GM06990 (cell line): ENCODE results near the gene DROSHA.

ENCODE experiments used
- DNase-seq: peaks from one replicate; pipeline ENCODE4 v3.0.0-alpha.2; 2011; ENCODE audit not compliant: insufficient read length; ENCODE audit errors: extremely low read depth
- H3K27me3 ChIP-seq: replicated peaks from 2 replicates; pipeline ENCODE4 v1.6.0; 2011; ENCODE audit warnings: low read length; ENCODE audit not compliant: control insufficient read depth, insufficient read depth
- H3K36me3 ChIP-seq: 2 replicates; pipeline ENCODE4 v1.5.1; 2011; ENCODE audit warnings: low read length; ENCODE audit not compliant: control insufficient read depth, insufficient read depth
- H3K4me3 ChIP-seq: replicated peaks from 2 replicates; pipeline ENCODE4 v1.5.1; 2011; ENCODE audit warnings: low read depth, mild to moderate bottlenecking, control low read depth, low read length
- TF ChIP-seq, protein P1 (sequence below): IDR thresholded peaks from 2 replicates; pipeline ENCODE4 v1.5.1; 2011; ENCODE audit warnings: low read length, control low read depth, mild to moderate bottlenecking, inconsistent platforms; ENCODE audit not compliant: insufficient read depth, poor library complexity, severe bottlenecking

The DROSHA gene

DNA sequence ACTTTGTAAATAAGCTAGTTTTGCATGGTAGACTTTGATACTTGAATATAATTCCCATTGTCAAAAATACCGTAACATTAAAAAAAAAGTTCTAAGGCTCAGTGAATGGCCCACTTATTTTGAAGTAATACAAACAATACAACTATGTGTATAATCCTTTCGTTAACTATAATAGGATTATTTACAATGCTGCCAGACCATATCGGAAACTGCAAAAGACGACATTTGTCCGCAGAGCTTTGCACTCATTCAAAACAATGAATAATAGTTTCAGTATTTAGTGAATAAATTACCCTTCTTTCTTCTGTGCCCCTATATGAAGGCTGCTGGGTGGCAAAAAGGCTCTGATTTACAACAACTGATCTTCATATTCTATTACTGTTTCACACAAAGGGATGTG, 121.8 kb downstream of the DROSHA start:
- Histone ChIP-seq H3K27me3 (no peaks in the 10 kb centered on the region), H3K4me3 (no peak overlapping the region), H3K36me3 (peaks cover 9% of the 10 kb centered on the region)
- TF ChIP-seq, protein P1, sequence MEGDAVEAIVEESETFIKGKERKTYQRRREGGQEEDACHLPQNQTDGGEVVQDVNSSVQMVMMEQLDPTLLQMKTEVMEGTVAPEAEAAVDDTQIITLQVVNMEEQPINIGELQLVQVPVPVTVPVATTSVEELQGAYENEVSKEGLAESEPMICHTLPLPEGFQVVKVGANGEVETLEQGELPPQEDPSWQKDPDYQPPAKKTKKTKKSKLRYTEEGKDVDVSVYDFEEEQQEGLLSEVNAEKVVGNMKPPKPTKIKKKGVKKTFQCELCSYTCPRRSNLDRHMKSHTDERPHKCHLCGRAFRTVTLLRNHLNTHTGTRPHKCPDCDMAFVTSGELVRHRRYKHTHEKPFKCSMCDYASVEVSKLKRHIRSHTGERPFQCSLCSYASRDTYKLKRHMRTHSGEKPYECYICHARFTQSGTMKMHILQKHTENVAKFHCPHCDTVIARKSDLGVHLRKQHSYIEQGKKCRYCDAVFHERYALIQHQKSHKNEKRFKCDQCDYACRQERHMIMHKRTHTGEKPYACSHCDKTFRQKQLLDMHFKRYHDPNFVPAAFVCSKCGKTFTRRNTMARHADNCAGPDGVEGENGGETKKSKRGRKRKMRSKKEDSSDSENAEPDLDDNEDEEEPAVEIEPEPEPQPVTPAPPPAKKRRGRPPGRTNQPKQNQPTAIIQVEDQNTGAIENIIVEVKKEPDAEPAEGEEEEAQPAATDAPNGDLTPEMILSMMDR: no peak
- DNase-seq: no peak

DNA sequence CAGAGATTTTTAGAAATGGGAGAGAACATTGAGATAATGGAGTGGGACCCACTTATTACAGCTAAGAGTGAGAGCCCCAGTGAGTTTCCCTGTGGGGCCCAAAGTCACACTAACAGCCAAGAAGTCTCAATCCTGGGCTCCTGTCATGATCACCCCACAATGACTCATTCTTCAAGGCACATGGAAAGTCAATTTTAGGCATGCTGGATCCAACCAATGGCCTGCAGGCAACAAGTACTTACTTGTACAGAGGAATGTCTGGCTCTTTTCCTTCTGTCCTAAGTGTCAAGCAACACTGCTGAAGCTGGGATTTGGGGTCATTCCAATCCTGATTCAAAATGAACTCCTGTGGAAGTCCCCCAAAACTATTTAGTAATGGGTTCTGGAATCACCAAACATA, 123.1 kb downstream of the DROSHA start:
- Histone ChIP-seq H3K27me3 (no peaks in the 10 kb centered on the region), H3K36me3 (peaks cover 12% of the 10 kb centered on the region), H3K4me3 (no peak overlapping the region)
- DNase-seq: no peak
- TF ChIP-seq, protein P1: no peak

DNA sequence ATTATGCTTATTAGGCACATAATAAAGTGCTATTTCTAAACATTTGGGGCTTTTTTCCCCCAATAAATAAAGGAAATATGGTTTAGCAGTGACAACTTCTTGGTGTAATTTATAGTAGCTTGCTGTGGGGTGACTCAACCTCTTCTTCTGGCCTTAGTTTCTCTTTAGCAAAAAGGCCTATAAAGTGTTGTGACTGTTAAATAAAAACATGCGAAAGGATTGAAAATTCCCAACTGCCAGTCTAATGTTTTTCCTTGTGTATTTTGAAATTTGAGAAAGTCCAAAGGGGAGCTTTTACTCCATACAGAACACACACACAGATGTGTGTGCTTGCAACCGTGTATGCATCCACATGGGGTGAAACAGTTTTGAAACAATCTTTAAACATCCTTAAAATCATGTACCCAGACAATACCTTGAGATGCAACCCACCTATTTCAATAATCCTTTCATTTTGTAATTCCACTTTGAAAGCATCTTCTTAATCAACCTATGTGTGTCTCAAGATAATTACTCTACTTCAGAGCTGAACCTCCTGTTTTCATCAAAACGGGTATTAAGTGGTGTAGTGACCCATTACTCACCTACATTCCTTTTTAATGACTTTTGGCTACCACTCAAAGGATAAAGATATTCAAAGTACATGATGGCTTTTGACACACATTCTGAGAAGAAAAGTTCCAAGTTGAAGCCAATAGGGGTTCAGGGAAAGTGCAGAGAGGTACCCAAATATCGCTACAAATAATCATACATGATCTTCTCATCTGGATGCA, 123.8 kb downstream of the DROSHA start:
- Histone ChIP-seq H3K27me3 (no peaks in the 10 kb centered on the region), H3K36me3 (peaks cover 8% of the 10 kb centered on the region), H3K4me3 (no peak overlapping the region)
- TF ChIP-seq, protein P1: no peak
- no peak for DNase-seq

DNA sequence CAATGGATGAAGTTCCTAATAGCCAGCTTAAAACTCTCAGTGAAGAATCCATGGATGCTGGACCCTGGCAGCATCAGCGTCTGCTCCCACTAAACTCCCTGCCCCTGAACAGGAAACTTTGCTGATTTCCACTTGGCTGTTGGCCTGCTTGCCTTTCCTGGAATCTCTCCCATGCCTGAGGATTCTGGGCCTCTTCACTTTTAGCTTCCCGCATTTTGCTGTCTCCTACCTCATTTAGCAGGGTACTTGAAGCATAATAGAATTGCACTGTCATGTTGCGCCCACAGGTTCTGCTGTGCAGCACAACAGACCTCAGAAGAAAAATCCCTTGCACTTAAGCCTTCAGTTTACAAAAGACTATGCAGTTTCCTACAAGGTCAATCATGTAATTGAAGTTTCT, 127.6 kb downstream of the DROSHA start:
- Histone ChIP-seq H3K27me3 (no peaks in the 10 kb centered on the region), H3K36me3 (peaks cover 5% of the 10 kb centered on the region), H3K4me3 (no peak overlapping the region)
- no peak for DNase-seq
- TF ChIP-seq, protein P1: no peak

DNA sequence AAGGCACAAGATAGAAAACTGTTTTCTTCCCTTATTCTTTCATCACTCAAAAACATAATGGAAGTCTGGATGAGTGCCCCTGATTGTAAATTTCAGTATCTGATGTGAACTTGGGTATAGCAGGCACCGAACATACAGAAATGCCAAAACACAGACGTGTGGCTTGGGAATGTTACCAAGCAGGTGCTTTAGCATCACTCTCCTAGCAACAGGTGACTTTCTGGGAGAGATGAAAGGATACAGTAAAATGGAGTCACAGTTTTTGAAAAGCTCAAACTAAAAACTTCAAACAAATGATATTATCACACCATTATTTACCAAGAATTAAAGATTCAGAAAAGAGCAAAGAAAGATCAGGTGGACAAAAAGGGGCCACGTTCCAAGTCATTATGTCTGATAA, 130.2 kb downstream of the DROSHA start:
- Histone ChIP-seq H3K27me3 (no peaks in the 10 kb centered on the region), H3K36me3 (peaks cover 3% of the 10 kb centered on the region)
- TF ChIP-seq, protein P1: no peak

More for the DNA sequence above, 130.2 kb downstream of the DROSHA start:
- no peak for DNase-seq
- no peak overlapping the region for H3K4me3 ChIP-seq
